ENCODE measurements around the gene NUDT1.
A peak's percentile ranks its signal among the peaks of the same experiment; 100 is the strongest.

DNA sequence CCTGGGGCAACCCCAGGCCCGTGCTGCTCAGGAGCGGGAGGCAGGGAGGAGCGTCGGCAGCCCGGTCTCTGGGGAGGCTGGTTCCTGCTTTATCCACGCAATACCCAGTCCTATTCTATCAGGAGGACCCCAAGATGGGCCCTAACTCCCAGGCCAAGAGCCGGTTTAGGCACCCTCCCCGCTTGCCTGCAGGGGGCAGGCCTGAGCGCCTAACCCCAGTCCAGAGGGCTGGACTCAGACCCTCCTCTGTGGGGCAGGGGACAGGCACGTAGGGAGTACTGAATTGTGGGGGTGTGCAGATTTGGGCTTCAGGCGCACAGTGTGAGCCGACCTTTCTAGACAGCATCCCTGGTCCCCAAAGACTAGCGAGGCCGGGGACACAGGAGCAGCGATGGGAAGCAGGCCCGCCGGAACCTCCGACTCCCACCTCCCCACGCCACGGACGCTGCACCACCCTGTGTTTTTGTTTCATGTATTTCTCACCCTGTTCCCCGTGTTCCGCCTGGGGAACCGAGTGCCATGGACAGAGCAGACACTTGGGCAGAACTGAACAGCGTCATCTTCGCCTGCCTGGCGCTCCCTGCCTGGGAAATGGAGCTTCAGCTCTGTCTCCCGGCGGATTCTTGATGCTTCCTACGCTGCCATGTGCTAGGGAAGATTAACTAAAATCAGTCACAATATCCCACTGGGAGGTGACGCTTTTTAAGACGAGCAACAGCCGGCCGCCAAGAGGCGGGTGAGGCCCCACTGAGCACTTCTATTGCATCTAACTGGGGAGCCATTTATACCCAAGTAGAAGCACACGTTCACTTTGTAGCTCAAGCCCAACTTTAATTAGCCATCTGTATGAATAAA is 5.3 kb downstream of the NUDT1 start:
- TF ChIP-seq, protein P1, sequence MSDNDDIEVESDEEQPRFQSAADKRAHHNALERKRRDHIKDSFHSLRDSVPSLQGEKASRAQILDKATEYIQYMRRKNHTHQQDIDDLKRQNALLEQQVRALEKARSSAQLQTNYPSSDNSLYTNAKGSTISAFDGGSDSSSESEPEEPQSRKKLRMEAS (IDR thresholded peaks at IDR 0.05) = no peak
- no peak for TF ChIP-seq TAF1 (IDR thresholded peaks at IDR 0.05; ENCODE audit: low read depth)
- no peak for TF ChIP-seq CREB1 (IDR thresholded peaks at IDR 0.05; ENCODE audit: low read depth)
- TF ChIP-seq, protein P2, sequence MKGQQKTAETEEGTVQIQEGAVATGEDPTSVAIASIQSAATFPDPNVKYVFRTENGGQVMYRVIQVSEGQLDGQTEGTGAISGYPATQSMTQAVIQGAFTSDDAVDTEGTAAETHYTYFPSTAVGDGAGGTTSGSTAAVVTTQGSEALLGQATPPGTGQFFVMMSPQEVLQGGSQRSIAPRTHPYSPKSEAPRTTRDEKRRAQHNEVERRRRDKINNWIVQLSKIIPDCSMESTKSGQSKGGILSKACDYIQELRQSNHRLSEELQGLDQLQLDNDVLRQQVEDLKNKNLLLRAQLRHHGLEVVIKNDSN (IDR thresholded peaks at IDR 0.05) = no peak
- no peak for TF ChIP-seq FOXM1 (IDR thresholded peaks at IDR 0.05; ENCODE audit: borderline replicate concordance, low read depth)
- TF ChIP-seq EGR1 (IDR thresholded peaks at IDR 0.05) = no peak
- TF ChIP-seq, protein P3, sequence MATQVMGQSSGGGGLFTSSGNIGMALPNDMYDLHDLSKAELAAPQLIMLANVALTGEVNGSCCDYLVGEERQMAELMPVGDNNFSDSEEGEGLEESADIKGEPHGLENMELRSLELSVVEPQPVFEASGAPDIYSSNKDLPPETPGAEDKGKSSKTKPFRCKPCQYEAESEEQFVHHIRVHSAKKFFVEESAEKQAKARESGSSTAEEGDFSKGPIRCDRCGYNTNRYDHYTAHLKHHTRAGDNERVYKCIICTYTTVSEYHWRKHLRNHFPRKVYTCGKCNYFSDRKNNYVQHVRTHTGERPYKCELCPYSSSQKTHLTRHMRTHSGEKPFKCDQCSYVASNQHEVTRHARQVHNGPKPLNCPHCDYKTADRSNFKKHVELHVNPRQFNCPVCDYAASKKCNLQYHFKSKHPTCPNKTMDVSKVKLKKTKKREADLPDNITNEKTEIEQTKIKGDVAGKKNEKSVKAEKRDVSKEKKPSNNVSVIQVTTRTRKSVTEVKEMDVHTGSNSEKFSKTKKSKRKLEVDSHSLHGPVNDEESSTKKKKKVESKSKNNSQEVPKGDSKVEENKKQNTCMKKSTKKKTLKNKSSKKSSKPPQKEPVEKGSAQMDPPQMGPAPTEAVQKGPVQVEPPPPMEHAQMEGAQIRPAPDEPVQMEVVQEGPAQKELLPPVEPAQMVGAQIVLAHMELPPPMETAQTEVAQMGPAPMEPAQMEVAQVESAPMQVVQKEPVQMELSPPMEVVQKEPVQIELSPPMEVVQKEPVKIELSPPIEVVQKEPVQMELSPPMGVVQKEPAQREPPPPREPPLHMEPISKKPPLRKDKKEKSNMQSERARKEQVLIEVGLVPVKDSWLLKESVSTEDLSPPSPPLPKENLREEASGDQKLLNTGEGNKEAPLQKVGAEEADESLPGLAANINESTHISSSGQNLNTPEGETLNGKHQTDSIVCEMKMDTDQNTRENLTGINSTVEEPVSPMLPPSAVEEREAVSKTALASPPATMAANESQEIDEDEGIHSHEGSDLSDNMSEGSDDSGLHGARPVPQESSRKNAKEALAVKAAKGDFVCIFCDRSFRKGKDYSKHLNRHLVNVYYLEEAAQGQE (IDR thresholded peaks at IDR 0.05; ENCODE audit: low read depth) = no peak
- TF ChIP-seq CEBPB (IDR thresholded peaks at IDR 0.05) = no peak
- peak; percentile 50; the same call in 1 of the 2 replicates for TF ChIP-seq RAD21 (IDR thresholded peaks at IDR 0.05; ENCODE audit: low read depth)

All from Ishikawa (cell line).